Adrenal gland (tissue), 12 donors: ENCODE data around the gene LRP1. TPM values are rescaled to one million over a fixed set of nuclear protein-coding genes. Genes with fewer than 3 reads are reported as not detected.

Experiments used
- DNase-seq, 7 donors: peaks; one replicate each; pipeline ENCODE4 v3.0.0-alpha.2; 2019 to 2020
- H3K27ac ChIP-seq, 5 donors: fragments of 200-600 bp; sonication (generic) in 4 of 5; 1 replicate in 3 of 5; 2 replicates in 2 of 5; pipeline versions ENCODE4 v1.5.1 to v1.8.0; 2016 to 2020; ENCODE audit warnings: mild to moderate bottlenecking in 1 of 5
- H3K27me3 ChIP-seq: fragments of 200-600 bp; 2 replicates; pipeline ENCODE4 v1.8.0; 2021
- H3K36me3 ChIP-seq, 2 donors: fragments of 200-600 bp; replicated peaks in 1 of 2; 1 replicate in 1 of 2; 2 replicates in 1 of 2; pipeline versions ENCODE4 v1.5.1 to v1.8.0; 2018 to 2022
- H3K4me1 ChIP-seq, 2 donors: fragments of 200-600 bp; replicated peaks in 1 of 2; 1 replicate in 1 of 2; 2 replicates in 1 of 2; pipeline versions ENCODE4 v1.5.1 to v1.8.0; 2018 to 2021
- H3K4me3 ChIP-seq, 4 donors: fragments of 200-600 bp; sonication (generic) in 3 of 4; one replicate each; pipeline ENCODE4 v1.5.1; 2016 to 2018
- H3K9me3 ChIP-seq, 3 donors: fragments of 200-600 bp; sonication (generic) in 1 of 3; replicated peaks in 1 of 3; 1 replicate in 2 of 3; 2 replicates in 1 of 3; pipeline versions ENCODE4 v1.5.1 to v1.8.0; 2016 to 2021
- CTCF ChIP-seq, 6 experiments: fragments of 450-650 bp in 4 of 6; fragments of 200-600 bp in 2 of 6; sonication (generic) in 1 of 6; IDR thresholded peaks; 1 replicate in 5 of 6; 2 replicates in 1 of 6; pipeline versions ENCODE4 v1.5.1 to v1.8.0; 2016 to 2021; ENCODE audit warnings: antibody characterized with exemption in 6 of 6, mild to moderate bottlenecking in 2 of 6, moderate library complexity in 1 of 6
- POLR2A ChIP-seq, 2 donors: fragments of 450-650 bp; IDR thresholded peaks; one replicate each; pipeline ENCODE4 v1.6.1; 2017; ENCODE audit warnings: antibody characterized with exemption in 2 of 2, mild to moderate bottlenecking in 2 of 2, moderate library complexity in 1 of 2
- WGBS, 4 donors: extraction: QIAGEN DNeasy Blood & Tissue Kit in 2 of 4; methylation state at CpG; one replicate each; pipeline versions ENCODE4 v1.1.5 to v1.1.7; 2013 to 2017; 5-methylcytosine and 5-hydroxymethylcytosine counted together
- intact Hi-C, 2 donors: fragments of 100-400 bp; cut with DNase I; formaldehyde crosslinking; loops; one replicate each; pipeline versions ENCODE4 v1.14.1 to v1.15.0; 2022 to 2023
- polyA plus RNA-seq, 3 donors: library from polyadenylated mRNA; stranded (reverse); fragments of 200-250 nt in 2 of 3; fragments of 350-450 nt in 1 of 3; fragmentation: Illumina TruSeq in 1 of 3; extraction: RNeasy Lipid Tissue Mini Kit (QIAGEN cat#74804) in 1 of 3; gene quantifications; one replicate each; pipeline ENCODE4 v1.2.3, GENCODE V29; 2013 to 2014
- total RNA-seq, 9 donors: library from RNA; depleted of rRNA in 4 of 9; stranded (reverse); fragments of >200 nt in 4 of 9; fragments of 120-200 nt in 1 of 9; fragmentation: NEBNext Ultra II Directional in 1 of 9; extraction: Animal tissue kit (Norgen Biotek cat#: 25700) in 1 of 9; gene quantifications; one replicate each; pipeline versions ENCODE4 v1.1.0 to v1.2.4, GENCODE V29; 2013 to 2023
- donor health status: healthy with polysubstance abuse.
- donor health status: Bipolar disorder and iron deficiency.
- donor health status: DM: yes; HTN: yes; CAD: no.
- donor health status: DM: no; HTN: no; CAD: no.
- donor health status: DM: no; HTN: no; CAD: no.
- donor health status: DM: yes; HTN: yes; CAD: no.

LRP1 gene
- total and polyA plus RNA-seq, 12 donors: 18.4 to 307 (median 138) TPM

- Histone ChIP-seq H3K36me3 (no peaks in the 10 kb centered on the region), H3K27me3 (peaks cover 43% of the 10 kb centered on the region), H3K4me3 (no peak overlapping the region), H3K4me1 (peaks cover 30 to 51% of the 10 kb centered on the region in 2 donors), H3K9me3 (no peaks in the 10 kb centered on the region), H3K27ac (no peak overlapping the region)
- TF ChIP-seq CTCF (IDR thresholded peaks at IDR 0.05): no peak
- TF ChIP-seq POLR2A (IDR thresholded peaks at IDR 0.05): no peak
- WGBS, 4 donors: 10 to 18% (median 12%) methylated on average over 28 to 48 of the region's 48 CpGs
- DNase-seq: peak in 1 of 7 donors; percentile 63
- intact Hi-C loops: loop anchor here (2.0 to 5.0 kb wide), 2 partner anchors 29 to 34 kb away; no protein-coding TSS in a partner anchor
Measured at GRCh38 chr12:57241402-57242310, 113.4 kb downstream of the LRP1 start.

GRCh38 chr12:57242329-57242690, 114.0 kb downstream of the LRP1 start:
- peak overlapping the region in 1 of 4 donors; percentile 45 for H3K4me3 ChIP-seq
- TF ChIP-seq CTCF (IDR thresholded peaks at IDR 0.05): no peak
- no peak for TF ChIP-seq POLR2A (IDR thresholded peaks at IDR 0.05)
- H3K4me1 ChIP-seq: peaks cover 30 to 51% of the 10 kb centered on the region in 2 donors
- no peaks in the 10 kb centered on the region for H3K9me3 ChIP-seq
- peaks cover 42% of the 10 kb centered on the region for H3K27me3 ChIP-seq
- H3K36me3 ChIP-seq: no peaks in the 10 kb centered on the region
- peak in 2 of 7 donors; percentile 56 to 69 for DNase-seq
- 0 to 2% (median 1%) methylated on average over 11 to 18 of the region's 18 CpGs for WGBS, 4 donors
- intact Hi-C loops: loop anchor here (2.0 to 5.0 kb wide), 2 partner anchors 30 to 35 kb away; no protein-coding TSS in a partner anchor
- H3K27ac ChIP-seq: no peak overlapping the region

- no peaks in the 10 kb centered on the region for H3K36me3 ChIP-seq
- no peaks in the 10 kb centered on the region for H3K9me3 ChIP-seq
- peaks cover 30 to 50% of the 10 kb centered on the region in 2 donors for H3K4me1 ChIP-seq
- intact Hi-C loops: loop anchor here (2.0 to 5.0 kb wide), 2 partner anchors 30 to 36 kb away; no protein-coding TSS in a partner anchor
- peak in 2 of 7 donors; percentile 46 to 65 for DNase-seq
- peak overlapping the region in 1 of 4 donors; percentile 45 for H3K4me3 ChIP-seq
- 1 to 4% (median 2%) methylated on average over 22 to 45 of the region's 45 CpGs for WGBS, 4 donors
- H3K27ac ChIP-seq: no peak overlapping the region
- peak in 5 of 6 experiments; percentile 37 to 49 (median 43) for TF ChIP-seq CTCF (IDR thresholded peaks at IDR 0.05)
- TF ChIP-seq POLR2A (IDR thresholded peaks at IDR 0.05): no peak
- H3K27me3 ChIP-seq: peaks cover 36% of the 10 kb centered on the region
Measured at GRCh38 chr12:57242691-57243454, 114.6 kb downstream of the LRP1 start.
